ENCODE measurements around the gene EEF1A1. TPM values are rescaled to one million over a fixed set of nuclear protein-coding genes. Genes with fewer than 3 reads are reported as not detected.

EEF1A1 gene
- total RNA-seq, 1 donor from 2014 or later, result 8,902 TPM

- H3K9me3 Mint-ChIP-seq (ENCODE audit: low read depth), result no peaks in the 10 kb centered on the region
- DNase-seq (ENCODE audit: low spot score), result no peak
- TF ChIP-seq, protein P1, sequence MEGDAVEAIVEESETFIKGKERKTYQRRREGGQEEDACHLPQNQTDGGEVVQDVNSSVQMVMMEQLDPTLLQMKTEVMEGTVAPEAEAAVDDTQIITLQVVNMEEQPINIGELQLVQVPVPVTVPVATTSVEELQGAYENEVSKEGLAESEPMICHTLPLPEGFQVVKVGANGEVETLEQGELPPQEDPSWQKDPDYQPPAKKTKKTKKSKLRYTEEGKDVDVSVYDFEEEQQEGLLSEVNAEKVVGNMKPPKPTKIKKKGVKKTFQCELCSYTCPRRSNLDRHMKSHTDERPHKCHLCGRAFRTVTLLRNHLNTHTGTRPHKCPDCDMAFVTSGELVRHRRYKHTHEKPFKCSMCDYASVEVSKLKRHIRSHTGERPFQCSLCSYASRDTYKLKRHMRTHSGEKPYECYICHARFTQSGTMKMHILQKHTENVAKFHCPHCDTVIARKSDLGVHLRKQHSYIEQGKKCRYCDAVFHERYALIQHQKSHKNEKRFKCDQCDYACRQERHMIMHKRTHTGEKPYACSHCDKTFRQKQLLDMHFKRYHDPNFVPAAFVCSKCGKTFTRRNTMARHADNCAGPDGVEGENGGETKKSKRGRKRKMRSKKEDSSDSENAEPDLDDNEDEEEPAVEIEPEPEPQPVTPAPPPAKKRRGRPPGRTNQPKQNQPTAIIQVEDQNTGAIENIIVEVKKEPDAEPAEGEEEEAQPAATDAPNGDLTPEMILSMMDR (IDR thresholded peaks at IDR 0.05), result no peak
- H3K27ac Mint-ChIP-seq (ENCODE audit: unreplicated experiment), result peak overlapping the region; percentile 83
- no peaks in the 10 kb centered on the region for H3K27me3 Mint-ChIP-seq (ENCODE audit: low read depth)
- H3K4me3 Mint-ChIP-seq (ENCODE audit: unreplicated experiment), result no peak overlapping the region
- H3K36me3 Mint-ChIP-seq (ENCODE audit: low read depth), result peaks cover 30% of the 10 kb centered on the region
- H3K4me1 Mint-ChIP-seq (ENCODE audit: low read depth), result peaks cover 43% of the 10 kb centered on the region
Observed at GRCh38 chr6:73514746-73515110, 6.1 kb downstream of the EEF1A1 start.

GRCh38 chr6:73513496-73513854 is 7.4 kb downstream of the EEF1A1 start:
- TF ChIP-seq, protein P1 (IDR thresholded peaks at IDR 0.05), result no peak
- no peaks in the 10 kb centered on the region for H3K27me3 Mint-ChIP-seq (ENCODE audit: low read depth)
- H3K4me1 Mint-ChIP-seq (ENCODE audit: low read depth), result peaks cover 34% of the 10 kb centered on the region
- H3K9me3 Mint-ChIP-seq (ENCODE audit: low read depth), result no peaks in the 10 kb centered on the region
- H3K27ac Mint-ChIP-seq (ENCODE audit: unreplicated experiment), result peak overlapping the region; percentile 72
- DNase-seq (ENCODE audit: low spot score), result no peak
- H3K4me3 Mint-ChIP-seq (ENCODE audit: unreplicated experiment), result no peak overlapping the region
- H3K36me3 Mint-ChIP-seq (ENCODE audit: low read depth), result peaks cover 18% of the 10 kb centered on the region

DNA sequence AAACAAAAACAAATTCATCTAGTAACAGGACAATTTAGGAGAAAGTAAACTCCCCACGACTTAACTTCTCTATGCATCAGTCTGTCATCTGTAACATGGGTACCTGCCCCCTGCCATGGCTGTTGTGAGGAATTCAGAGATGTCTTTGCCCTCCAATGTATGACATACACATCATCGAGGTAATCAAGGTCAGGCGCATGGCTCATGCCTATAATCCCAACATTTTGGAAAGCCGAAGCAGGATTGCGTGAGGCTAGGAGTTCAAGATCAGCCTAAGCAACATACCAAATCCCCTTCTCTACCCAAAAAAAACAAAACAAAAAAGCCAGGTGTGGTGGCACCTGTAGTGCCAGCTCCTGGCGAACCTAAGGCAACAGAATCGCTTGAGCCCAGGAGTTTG is 9.0 kb downstream of the EEF1A1 start:
- H3K4me1 Mint-ChIP-seq (ENCODE audit: low read depth), result peaks cover 20% of the 10 kb centered on the region
- H3K9me3 Mint-ChIP-seq (ENCODE audit: low read depth), result no peaks in the 10 kb centered on the region
- DNase-seq (ENCODE audit: low spot score), result no peak
- peaks cover 7% of the 10 kb centered on the region for H3K36me3 Mint-ChIP-seq (ENCODE audit: low read depth)
- no peaks in the 10 kb centered on the region for H3K27me3 Mint-ChIP-seq (ENCODE audit: low read depth)
- TF ChIP-seq, protein P1 (IDR thresholded peaks at IDR 0.05), result no peak
- peak overlapping the region; percentile 33 for H3K27ac Mint-ChIP-seq (ENCODE audit: unreplicated experiment)
- no peak overlapping the region for H3K4me3 Mint-ChIP-seq (ENCODE audit: unreplicated experiment)

GRCh38 chr6:73509851-73510250 is 11.0 kb downstream of the EEF1A1 start:
- Mint-ChIP-seq H3K27me3 (ENCODE audit: low read depth) (no peaks in the 10 kb centered on the region), H3K4me3 (ENCODE audit: unreplicated experiment) (no peak overlapping the region), H3K4me1 (ENCODE audit: low read depth) (peaks cover 3% of the 10 kb centered on the region), H3K27ac (ENCODE audit: unreplicated experiment) (peak overlapping the region; percentile 1), H3K36me3 (ENCODE audit: low read depth) (no peaks in the 10 kb centered on the region), H3K9me3 (ENCODE audit: low read depth) (peaks cover 2% of the 10 kb centered on the region)
- no peak for DNase-seq (ENCODE audit: low spot score)
- TF ChIP-seq, protein P1 (IDR thresholded peaks at IDR 0.05), result no peak

DNA sequence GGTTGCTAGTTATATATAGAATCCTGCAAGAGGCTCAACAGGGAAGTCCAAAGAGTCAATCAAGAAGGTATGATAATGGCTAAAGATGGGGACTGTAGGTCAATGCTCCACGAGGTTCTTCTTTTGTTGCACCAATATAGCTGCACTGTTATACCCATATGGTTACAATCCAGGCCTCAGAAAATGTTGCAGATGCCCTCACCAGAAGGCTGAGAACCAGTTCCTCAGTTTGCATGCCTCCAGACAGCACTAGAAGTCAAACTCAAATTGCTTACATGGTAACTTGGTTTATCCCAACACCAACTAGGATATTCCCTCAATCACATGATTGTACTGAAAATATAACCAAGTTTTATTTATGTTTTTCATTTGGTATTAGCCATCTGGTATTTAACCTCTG is 12.1 kb downstream of the EEF1A1 start:
- no peak overlapping the region for H3K4me3 Mint-ChIP-seq (ENCODE audit: unreplicated experiment)
- no peak overlapping the region for H3K27ac Mint-ChIP-seq (ENCODE audit: unreplicated experiment)
- no peak for DNase-seq (ENCODE audit: low spot score)
- H3K27me3 Mint-ChIP-seq (ENCODE audit: low read depth), result no peaks in the 10 kb centered on the region
- TF ChIP-seq, protein P1 (IDR thresholded peaks at IDR 0.05), result no peak
- H3K36me3 Mint-ChIP-seq (ENCODE audit: low read depth), result peaks cover 5% of the 10 kb centered on the region
- peaks cover 2% of the 10 kb centered on the region for H3K9me3 Mint-ChIP-seq (ENCODE audit: low read depth)
- no peaks in the 10 kb centered on the region for H3K4me1 Mint-ChIP-seq (ENCODE audit: low read depth)
